KBM-7 (cell line): ENCODE results near the gene FLACC1.
"Not testable (repeated sequence)": the region's sequence is repeated elsewhere in the genome, so short reads cannot be mapped to it uniquely, and the experiment has no call there.

Experiments used
- DNase-seq: peaks from one replicate; pipeline ENCODE4 v3.0.0-alpha.2; 2015
- in situ Hi-C: fragments of 300-500 bp; cut with MboI; formaldehyde crosslinking; loops from 2 replicates; pipeline ENCODE4 v1.14.3; 2020; ENCODE audit warnings: low sequenced_read_pairs, low pct_unique_long_range_greater_than_20kb, mixed read lengths

The FLACC1 gene

DNA sequence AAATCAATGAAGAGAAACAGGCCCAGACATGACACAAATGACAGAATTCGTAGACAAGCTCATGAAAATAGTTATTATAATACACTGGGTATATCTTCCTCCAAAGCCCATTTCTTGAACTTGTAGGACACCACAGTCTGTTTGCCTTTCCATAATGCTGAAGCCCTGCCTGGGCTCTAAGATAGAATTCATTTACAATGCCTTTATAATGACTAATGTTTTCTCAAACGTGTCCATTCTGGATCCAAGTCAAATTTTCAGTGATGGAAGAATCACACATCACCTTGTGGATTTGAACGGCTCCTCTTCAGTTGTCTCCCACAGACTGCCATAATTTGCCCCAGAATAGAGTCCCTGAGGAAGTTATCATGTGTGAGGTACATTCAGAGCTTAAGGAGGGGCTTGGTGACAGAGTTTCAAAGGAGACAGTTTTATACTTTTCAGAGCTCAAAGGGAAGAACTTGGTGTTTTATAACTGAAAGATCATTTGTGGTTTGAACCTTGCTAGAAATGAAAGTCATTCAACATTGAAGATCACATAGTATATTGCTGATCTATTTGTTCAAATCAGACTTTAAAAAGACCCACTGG, 58.6 kb downstream of the FLACC1 start:
- no peak for DNase-seq
- in situ Hi-C loops: no loop called here

DNA sequence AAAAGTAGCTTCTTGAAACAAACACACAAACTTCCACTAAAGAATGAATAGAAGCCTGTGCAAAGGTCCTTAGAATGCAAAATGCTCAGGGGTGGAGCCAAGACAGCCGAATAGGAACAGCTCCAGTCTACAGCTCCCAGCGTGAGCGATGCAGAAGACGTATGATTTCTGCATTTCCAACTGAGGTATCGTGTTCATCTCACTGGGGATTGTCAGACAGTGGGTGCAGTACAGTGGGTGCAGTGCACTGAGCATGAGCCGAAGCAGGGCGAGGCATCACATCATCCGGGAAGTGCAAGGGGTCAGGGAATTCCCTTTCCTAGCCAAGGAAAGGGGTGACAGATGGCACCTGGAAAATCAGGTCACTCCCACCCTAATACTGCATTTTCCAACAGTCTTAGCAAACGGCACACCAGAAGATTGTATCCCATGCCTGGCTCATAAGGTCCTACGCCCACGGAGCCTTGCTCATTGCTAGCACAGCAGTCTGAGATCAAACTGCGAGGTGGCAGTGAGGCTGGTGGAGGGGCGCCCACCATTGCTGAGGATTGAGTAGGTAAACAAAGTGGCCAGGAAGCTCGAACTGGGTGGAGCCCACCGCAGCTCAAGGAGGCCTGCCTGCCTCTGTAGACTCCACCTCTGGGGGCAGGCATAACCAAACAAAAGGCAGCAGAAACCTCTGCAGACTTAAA, 66.5 kb downstream of the FLACC1 start:
- DNase-seq, in situ Hi-C loops: not testable (repeated sequence)

GRCh38 chr2:201285499-201285898, 71.6 kb downstream of the FLACC1 start:
- no peak for DNase-seq
- in situ Hi-C loops: no loop called here

DNA sequence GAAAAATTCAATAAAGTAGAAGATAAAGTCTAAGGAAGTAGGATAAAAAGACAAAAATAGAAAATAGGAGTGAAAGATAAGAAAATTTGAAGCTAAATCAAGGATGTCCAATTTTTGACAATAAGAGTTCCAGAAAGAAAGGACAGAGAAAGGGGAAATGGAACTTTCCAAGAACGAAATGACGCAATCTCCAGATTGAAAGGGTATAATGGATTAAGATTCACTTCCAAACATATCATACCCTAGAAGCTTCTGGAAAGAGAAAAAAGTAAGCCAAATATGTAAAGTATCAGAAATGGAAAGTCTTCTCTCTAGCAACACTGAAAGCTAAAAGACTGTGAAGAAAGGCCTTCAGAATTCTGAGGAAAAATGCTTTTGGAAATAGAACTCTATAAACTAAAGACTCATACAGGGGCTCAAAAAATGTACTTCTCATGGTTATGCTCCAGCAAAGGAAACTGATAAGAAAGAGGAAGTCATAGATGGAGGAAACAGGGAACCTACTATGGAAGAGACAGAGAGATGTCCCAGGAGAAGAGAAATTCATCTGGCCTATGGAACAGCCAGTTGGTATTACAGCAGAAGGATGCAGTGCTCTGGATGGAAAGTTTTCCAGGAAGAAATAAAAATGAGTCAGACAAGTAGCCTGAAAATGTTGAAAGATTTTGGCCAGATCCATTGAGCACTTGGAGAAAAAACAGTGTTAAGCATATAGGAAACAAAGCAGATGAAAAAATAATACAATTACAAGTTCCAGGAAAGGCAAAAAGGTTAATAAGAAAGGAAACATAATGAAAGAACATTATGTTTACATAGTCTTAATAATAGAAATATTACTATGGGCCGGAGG, 76.7 kb downstream of the FLACC1 start:
- in situ Hi-C loops: no loop called here

GRCh38 chr2:201279079-201279478, 78.1 kb downstream of the FLACC1 start:
- DNase-seq: peak; percentile 20
- in situ Hi-C loops: no loop called here

More for the DNA sequence above, 76.7 kb downstream of the FLACC1 start:
- peak; percentile 59 for DNase-seq

- no peak for DNase-seq
- in situ Hi-C loops: no loop called here
These were observed 80.6 kb downstream of the FLACC1 start for GRCh38 chr2:201276511-201276910.

DNA sequence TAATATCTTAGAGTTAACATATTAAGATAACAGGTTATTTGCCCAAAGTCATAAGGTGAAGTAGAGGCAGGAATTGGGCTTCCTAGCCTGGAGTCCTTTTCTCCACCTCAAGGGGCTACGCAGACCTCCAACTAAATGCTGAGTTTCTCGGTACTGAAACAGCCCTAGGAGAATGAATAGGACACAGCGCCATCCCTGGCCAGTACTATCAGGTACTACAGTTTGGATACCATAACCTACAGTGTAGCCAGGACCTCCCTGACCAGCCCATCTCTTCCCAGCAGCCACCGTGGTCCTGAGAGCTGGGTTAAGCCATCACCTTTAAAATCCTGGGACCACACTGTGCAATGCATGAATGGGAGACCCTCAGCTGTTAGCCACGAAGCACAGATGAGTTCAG, 81.2 kb downstream of the FLACC1 start:
- in situ Hi-C loops: no loop called here
- DNase-seq: no peak

- in situ Hi-C loops: no loop called here
- no peak for DNase-seq
These were observed 82.1 kb downstream of the FLACC1 start for GRCh38 chr2:201275069-201275468.

DNA sequence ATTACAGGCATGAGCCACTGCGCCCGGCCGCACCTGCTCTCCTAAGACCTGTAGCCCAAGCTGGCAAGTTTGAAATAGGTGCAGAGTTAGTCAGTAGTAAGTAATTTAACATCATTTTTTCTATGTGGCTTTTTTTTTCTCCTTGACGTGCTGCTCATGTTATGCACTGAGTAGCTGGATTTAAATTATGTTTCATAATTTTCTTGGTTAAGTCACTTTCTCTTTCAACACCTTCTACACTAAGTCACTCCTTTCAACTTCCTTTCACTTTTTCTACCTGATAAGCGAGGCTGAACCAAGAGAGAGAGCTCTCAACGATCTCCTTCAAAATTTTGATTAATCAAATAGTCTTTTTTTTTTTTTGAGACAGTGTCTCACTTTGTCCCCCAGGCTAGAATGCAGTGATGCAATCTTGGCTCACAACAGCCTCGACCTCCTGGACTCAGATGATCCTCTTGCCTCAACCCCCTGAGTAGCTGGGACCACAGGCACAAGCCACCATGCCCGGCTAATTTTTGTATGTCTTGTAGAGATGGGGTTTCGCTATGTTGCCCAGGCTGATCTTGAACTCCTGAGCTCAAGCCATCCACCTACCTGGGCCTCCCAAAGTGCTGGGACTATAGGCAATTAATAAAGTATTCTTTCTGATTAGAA, 83.7 kb downstream of the FLACC1 start:
- in situ Hi-C loops: loop anchor here (25.0 kb wide), 1 partner anchor 89 kb away; the partner anchor contains the start of gene FLACC1
- DNase-seq: no peak

- no peak for DNase-seq
- in situ Hi-C loops: loop anchor here (25.0 kb wide), 1 partner anchor 90 kb away; the partner anchor contains the start of gene FLACC1
These were observed 85.2 kb downstream of the FLACC1 start for GRCh38 chr2:201271917-201272316.

- DNase-seq: no peak
- in situ Hi-C loops: loop anchor here (25.0 kb wide), 1 partner anchor 92 kb away; the partner anchor contains the start of gene FLACC1
These were observed 86.7 kb downstream of the FLACC1 start for GRCh38 chr2:201270293-201271001.

- DNase-seq: no peak
- in situ Hi-C loops: loop anchor here (25.0 kb wide), 1 partner anchor 93 kb away; the partner anchor contains the start of gene FLACC1
These were observed 87.4 kb downstream of the FLACC1 start for GRCh38 chr2:201269764-201270163.

GRCh38 chr2:201267278-201268030, 89.7 kb downstream of the FLACC1 start:
- DNase-seq: no peak
- in situ Hi-C loops: loop anchor here (25.0 kb wide), 1 partner anchor 95 kb away; the partner anchor contains the start of gene FLACC1

DNA sequence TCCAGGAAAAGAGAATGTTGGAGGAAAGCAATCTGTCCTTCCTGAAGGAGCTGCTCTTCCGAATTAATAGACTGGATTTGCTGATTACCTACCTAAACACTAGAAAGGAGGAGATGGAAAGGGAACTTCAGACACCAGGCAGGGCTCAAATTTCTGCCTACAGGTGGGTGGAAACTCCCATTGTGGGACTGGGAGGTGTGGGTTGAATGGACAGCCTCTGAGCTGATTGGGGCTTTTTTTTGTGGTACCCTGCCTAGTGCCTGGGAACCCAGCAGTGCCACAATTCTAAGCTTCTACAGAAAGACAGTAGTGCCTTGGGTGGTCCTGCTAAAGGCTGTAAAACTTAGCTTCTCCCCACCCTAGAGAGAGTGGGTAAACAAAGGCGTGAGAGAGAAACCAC, 90.5 kb downstream of the FLACC1 start:
- no peak for DNase-seq
- in situ Hi-C loops: loop anchor here (25.0 kb wide), 1 partner anchor 96 kb away; the partner anchor contains the start of gene FLACC1

DNA sequence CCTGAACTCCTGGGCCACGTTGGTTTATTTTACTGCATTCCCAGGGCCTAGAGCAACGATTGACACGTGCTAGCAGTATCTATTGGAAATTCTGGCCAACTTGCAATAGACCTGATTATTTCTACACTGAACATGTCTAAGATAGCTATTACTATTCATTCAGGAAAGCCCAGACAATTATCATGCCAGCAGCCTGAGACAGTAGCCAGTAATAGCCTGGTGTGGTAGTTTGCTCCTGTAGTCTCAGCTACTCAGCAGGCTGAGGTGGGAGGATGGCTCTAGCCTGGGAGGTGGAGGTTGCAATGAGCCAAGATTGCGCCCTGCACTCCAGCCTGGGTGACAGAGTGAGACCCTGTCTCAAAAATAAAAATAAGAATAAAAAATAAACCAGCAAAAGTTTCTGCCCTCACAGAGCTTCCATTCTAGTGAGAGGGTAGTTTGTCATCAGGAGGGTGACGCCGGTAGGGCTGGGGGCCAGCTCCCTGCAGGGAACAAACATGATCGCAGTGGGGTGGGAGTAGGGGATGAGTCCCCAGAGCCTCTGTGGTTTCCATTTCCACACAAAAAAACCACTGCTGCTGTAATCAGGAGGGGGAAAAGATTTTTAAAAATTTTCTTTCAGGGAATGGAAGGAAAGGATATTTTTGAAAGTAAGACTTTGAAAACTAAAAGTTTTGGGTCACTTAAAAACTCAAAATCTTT, 92.5 kb downstream of the FLACC1 start:
- in situ Hi-C loops: loop anchor here (25.0 kb wide), 1 partner anchor 98 kb away; the partner anchor contains the start of gene FLACC1
- no peak for DNase-seq

- no peak for DNase-seq
- in situ Hi-C loops: loop anchor here (25.0 kb wide), 1 partner anchor 99 kb away; the partner anchor contains the start of gene FLACC1
These were observed 93.4 kb downstream of the FLACC1 start for GRCh38 chr2:201263779-201264178.

- peak; percentile 45 for DNase-seq
- in situ Hi-C loops: loop anchor here (25.0 kb wide), 1 partner anchor 100 kb away; the partner anchor contains the start of gene FLACC1
These were observed 94.4 kb downstream of the FLACC1 start for GRCh38 chr2:201262718-201263117.
